HG02588 (cell line): Measurements from ENCODE around the gene TOR4A.
"Not testable (repeated sequence)": the region's sequence is repeated elsewhere in the genome, so short reads cannot be mapped to it uniquely, and the experiment has no call there.

Source experiments
- ATAC-seq: cut with Tn5 transposase; IDR thresholded peaks from one replicate; pipeline ENCODE4 v1.9.1; 2021; ENCODE audit warnings: mild to moderate bottlenecking, moderate library complexity; ENCODE audit not compliant: unreplicated experiment

Gene TOR4A

GRCh38 chr9:137251490-137252268 is 25.8 kb upstream of the TOR4A start:
- ATAC-seq, result no peak

- no peak for ATAC-seq
These were observed 24.7 kb upstream of the TOR4A start for GRCh38 chr9:137252555-137253506.

GRCh38 chr9:137253717-137254623 is 23.6 kb upstream of the TOR4A start:
- ATAC-seq, result no peak

DNA sequence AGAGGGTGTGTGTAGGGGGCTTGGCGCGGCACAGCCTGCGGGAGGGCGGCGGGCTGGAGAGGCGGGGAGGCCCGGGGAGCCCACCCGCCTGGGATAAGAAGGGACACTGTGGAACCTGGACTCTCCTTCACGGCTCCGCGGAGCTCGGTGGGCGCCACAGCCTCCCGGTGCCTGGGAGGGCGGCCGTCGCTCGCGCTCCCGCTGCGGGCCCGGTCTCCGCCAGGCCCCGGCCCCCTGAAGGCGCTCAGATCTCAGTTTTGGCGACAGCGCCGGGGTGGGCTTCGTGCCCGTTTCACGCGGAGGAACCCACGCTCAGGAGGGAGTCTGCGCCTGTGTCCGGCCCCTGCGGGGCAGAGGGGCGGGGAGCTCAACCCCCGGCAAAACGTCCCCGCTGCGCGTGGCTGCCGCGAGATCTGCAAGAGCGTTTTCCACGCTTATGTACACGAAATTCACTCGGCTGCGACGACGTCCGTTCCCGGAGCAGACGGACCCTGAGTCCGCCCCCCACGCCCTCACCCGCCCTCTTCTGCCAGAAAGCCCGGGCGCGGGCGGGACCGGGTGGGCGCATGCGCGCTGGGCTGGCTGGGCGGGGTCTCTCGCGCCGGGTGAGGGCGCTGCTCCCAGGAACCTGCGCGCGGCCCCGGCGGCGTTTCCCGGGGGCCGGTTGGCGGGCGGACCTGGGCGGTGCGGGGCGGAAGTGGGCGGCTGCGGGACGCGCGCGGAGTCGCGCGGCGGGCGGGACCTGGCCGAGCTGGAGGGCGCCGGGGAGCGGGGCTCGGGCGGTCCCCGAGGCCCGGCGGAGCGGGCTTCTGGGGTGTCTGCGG is 22.7 kb upstream of the TOR4A start, which contains the start of gene NELFB:
TSS of gene NELFB (plus strand) at position 704 of the 824 bp plus-strand sequence.
- peak; percentile 79 for ATAC-seq

DNA sequence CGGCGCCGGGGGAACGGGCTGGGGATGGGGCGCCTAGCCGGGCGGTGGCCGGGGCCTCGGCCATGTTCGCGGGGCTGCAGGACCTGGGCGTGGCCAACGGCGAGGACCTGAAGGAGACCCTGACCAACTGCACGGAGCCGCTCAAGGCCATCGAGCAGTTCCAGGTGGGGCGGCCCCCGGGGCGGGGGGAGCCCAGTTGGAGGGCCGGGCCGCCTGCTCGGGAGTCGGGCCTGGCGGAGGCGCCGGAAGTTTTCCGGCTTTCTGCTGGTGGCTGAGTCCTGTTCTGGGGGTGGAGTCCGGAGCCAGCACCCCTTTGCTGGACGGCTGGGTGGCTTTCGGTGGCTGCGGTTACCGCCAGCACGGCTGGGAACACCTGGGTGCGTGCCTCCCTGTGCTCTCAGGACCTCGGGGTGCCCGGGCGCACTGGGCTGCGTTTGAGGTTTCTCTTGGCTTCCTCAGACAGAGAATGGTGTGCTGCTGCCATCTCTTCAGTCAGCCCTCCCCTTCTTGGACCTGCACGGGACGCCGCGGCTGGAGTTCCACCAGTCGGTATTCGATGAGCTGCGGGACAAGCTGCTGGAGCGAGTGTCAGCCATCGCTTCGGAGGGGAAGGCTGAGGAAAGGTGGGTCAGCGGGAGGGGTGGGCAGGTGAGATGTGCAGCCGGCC is 21.9 kb upstream of the TOR4A start:
- peak; percentile 24 for ATAC-seq

GRCh38 chr9:137256362-137256761 is 21.2 kb upstream of the TOR4A start:
- ATAC-seq, result no peak

DNA sequence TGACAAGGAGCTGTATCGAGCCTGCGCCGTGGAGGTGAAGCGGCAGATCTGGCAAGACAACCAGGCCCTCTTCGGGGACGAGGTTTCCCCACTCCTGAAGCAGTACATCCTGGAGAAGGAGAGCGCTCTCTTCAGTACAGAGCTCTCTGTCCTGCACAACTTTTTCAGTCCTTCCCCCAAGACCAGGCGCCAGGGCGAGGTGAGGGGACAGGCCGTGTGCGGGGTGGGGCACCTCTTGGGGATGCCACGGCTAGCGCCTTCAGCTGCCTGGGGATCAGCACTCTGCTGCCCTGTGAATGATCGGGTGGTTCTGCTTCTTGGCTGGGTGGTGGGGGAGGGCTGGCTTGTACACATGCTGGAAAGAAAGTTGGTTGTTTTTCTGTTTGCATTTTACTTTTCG is 20.7 kb upstream of the TOR4A start:
- ATAC-seq, result no peak

DNA sequence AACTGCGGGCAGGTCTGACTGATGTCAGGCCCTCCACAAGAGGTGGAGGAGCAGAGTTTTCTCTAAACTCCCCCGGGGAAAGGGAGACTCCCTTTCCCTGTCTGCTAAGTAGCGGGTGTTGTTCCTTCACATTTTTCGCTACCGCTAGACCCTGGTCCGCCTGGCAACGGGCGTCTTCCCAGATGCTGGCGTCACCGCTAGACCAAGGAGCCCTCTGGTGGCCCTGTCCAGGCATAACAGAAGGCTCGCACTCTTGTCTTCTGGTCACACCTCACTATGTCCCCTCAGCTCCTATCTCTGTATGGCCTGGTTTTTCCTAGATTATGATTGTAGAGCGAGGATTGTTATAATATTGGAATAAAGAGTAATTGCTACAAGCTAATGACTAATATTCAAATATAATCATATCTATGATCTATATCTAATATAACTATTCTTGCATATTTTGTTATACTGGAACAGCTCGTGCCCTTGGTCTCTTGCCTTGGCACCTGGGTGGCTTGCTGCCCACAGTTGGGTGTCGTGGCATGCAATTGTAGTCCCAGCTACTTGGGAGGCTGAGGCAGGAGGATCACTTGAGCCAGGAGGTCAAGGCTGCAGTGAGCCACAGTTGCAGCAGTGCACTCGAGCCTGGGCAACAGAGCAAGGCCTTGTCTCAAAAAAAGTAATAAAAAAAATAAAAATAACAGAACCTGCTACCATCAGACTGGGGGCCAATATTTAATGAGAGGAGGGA is 15.2 kb upstream of the TOR4A start:
- not testable (repeated sequence) for ATAC-seq

DNA sequence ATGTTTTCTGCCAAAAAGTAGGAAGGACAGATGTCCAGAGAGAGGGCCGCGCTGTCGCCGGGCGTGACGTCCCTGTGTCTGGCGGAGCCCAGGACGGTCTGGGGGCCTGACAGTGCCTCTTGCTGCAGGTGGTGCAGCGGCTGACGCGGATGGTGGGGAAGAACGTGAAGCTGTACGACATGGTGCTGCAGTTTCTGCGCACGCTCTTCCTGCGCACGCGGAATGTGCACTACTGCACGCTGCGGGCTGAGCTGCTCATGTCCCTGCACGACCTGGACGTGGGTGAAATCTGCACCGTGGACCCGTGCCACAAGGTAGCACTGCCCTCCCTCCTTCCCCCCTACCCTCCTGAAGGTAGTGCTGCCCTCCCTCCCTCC is 14.6 kb upstream of the TOR4A start:
- no peak for ATAC-seq

DNA sequence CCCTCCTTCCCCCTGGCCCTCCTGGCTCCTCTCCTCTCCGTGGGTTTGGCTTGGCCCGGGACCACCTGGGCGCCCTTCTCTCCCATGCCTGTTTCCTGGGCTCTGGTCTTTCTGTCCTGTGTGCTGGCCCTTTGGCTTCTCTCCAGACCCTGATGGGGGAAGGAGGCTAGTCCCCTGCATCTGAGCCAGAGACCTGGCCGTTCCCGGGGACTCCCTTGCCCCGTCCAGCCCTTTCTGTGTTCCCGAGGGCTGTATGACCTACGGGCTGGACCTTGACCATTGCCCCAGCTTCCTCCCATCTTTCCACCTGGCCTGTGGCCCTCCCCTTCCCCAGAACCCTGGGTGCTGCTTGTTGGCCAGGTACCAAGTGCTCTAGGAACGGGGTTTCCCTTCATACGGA is 14.0 kb upstream of the TOR4A start:
- no peak for ATAC-seq

DNA sequence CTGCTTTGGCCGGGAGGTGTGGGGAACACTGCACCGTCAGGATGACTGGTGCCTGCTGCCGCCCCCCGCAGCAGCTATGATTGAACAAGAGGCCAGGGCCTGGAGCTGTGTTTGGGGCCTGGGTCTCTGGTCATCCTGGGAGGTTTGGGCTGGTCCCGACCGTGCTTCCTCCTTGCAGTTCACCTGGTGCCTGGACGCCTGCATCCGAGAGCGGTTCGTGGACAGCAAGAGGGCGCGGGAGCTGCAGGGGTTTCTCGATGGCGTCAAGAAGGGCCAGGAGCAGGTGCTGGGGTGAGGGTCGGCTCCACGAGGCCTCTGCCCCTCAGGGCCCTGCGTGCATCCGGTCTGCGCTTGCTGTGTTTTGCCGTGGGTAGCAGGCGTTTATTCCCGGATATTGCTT is 13.5 kb upstream of the TOR4A start:
- no peak for ATAC-seq

- no peak for ATAC-seq
These were observed 11.9 kb upstream of the TOR4A start for GRCh38 chr9:137265496-137266161.

DNA sequence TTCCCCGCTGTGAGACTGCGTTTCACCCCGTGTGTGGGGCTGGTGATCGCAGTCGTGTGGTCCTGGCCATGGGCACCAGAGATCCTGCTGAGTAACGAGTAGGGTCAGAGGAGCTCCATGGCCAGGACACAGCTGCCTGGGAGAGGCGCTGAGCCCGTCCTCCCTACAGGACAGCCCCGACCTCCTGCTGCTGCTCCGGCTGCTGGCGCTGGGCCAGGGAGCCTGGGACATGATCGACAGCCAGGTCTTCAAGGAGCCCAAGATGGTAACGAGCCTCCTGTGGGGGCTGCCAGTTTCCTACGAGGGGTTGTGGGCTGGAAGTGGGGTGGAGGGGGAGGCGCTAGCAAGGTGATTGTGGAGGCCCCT is 11.4 kb upstream of the TOR4A start:
- ATAC-seq, result no peak

- ATAC-seq, result no peak
These were observed 10.7 kb upstream of the TOR4A start for GRCh38 chr9:137266585-137267453.

- ATAC-seq, result no peak
These were observed 9.6 kb upstream of the TOR4A start for GRCh38 chr9:137267933-137268355.

GRCh38 chr9:137268538-137269201 is 8.9 kb upstream of the TOR4A start:
- ATAC-seq, result no peak
